ACHN (cell line): Measurements from ENCODE around the gene MAPRE2.

Experiments
- DNase-seq: peaks from one replicate; pipeline ENCODE4 v3.0.0-alpha.2; 2015
- in situ Hi-C: cut with HindIII; loops from 2 replicates; pipeline ENCODE4 v1.10.0; 2017; ENCODE audit warnings: low sequenced_read_pairs, low pct_ligation_motif_present, low pct_unique_long_range_greater_than_20kb

MAPRE2 gene

DNA sequence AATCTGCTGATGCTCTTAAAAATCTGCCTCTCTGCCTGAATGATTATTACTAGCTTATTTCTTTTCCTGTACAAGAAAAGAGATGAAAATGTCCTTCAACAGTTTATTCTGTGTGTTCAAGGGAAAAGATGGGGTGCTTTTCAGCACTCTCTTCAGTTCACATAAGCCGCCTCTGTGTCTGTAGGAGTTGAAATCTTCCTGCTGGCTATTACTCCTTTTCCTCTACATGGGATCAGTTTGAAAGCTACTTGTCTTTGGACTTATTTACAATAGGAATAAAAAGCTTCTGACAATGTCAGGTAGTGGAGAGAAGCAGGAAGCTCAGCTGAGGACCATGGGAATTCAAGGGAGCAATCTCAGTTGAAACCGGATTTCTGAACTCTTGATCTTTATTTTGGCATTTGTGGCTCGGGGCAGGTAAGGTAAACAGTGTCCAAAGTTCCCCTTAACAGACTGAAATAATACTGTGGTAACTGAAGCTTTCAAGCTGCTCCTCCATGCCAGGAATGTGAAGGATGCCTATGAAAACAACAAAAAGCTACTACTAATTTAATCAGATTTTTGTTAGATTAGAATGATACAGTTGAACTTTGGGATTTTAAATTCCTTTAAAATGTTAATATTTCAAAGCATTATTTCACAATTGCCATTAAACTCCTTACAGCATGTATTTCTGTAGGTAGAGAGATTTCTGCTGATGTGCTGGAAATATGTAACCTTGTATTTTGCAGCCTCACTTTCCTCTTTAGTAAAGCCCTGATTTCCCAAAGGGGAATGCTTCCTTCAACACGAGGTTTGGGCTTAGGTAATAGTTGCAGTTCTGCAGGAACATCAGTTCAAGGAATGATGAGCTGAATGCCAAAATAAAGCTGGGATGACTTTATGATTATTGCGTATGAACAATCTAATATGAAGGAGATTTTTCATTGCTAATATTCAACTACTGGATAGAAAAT, 43.6 kb downstream of the MAPRE2 start:
- in situ Hi-C loops: no loop called here

DNA sequence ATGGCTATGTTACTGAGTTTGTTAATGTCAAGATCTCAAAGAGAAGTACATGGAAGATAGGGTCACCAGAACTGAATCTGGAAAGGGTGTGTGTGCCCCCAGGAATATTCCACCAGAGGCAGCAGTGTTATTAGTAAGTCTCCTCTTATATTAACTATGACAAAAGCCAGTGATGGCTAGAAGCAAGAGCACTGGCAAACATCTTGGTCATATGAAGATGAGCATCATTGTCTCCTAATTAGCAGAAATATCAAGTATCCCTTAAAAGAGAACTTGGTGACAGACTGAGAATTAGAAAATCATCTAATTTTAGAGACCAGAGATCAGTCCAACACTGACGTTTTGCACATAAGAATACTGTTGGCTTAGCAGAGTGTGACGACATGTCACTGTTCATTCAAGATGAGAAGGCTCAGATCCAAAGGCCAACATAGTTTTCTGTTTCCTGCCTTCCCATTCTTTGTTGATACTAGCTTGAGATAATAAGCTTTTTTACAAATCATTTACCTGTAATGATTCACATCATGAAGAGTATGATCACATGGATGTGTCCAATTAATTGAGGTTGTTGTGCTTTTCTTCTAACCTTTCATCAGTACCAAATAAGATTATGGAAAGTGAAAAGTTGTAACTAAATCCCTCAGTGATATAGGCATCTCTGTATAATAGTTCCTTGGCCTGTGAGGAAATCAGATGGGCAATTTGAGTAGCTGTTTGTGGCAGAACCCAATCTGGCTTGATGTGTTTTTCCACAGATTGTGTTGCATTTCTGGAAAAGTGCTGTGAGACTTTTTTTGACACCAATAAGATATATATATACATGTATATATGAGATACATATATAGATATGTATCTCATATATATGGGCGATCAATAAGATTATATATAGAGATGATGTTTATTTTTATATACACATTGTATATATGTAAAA, 44.5 kb downstream of the MAPRE2 start:
- DNase-seq: no peak
- in situ Hi-C loops: no loop called here

More for the DNA sequence above, 43.6 kb downstream of the MAPRE2 start:
- no peak for DNase-seq

DNA sequence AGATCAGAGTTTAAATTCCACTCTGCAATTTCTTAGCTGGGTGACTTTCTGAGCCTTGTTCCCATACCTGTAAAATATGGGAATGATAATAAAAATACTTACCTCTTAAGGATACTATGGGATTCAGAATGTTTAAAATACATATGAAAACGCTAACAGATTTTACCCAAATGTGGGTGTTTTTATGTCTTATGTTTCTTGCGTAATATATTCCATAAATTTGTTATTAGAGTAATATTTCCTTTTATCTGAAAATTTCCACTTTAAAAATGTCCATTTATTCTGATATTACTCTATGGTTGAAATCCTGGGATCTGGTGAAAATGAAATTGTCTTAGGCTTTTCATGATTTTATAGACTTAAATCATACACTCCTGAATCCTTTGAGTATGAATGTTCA, 45.5 kb downstream of the MAPRE2 start:
- in situ Hi-C loops: no loop called here
- no peak for DNase-seq

DNA sequence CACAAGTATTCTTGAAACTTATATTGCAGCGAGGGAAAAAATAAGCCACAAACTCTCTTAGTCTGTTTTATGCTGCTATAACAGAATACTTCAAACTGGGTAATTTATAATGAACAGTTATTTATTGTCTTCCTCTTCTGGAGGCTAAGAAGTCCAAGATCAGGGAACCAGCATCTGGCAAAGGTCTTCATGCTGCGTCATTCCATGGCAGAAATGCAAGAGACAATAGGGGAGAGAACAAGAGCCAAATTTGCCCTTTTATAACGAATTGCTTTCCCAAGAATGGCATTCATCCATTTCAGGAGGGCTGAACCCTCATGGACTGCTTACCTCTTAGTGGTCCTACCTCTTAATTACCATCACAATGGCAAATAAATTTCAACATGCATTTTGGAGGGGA, 46.5 kb downstream of the MAPRE2 start:
- in situ Hi-C loops: no loop called here
- DNase-seq: no peak

DNA sequence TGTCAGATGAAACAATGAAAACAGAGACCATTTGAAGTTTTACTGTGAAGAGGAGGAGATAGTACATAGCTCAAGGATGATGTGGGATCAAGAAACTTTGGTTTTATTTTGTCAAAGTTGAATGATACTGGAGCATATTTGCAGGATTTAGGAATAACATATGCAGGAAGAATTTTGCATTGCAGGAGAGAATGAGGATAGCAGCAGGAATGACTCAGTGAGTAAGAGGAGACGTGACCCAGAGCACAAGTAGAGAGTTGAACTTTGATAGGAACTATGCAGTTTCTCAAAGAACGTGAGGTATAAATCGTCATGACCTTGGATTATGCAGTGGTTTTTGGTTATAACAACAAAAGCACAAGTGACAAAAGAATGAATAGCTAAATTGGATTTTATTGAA, 47.7 kb downstream of the MAPRE2 start:
- in situ Hi-C loops: no loop called here
- no peak for DNase-seq

DNA sequence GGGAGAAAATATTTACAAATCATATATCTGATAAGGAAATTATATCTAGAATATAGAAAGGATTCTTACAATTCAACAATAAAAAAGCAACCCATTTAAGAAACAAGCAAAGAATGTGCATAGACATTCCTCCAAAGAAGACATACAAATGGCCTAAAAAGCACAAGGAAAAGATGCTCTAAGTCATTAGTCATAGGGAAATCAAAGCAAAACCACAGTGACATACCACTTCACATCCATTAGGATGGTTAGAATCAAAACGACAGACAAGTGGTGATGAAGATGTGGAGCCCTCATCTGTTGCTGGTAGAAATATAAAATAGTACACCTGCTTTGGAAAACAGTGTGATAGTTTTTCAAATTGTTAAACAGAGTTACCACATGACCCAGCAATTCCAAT, 48.2 kb downstream of the MAPRE2 start:
- in situ Hi-C loops: no loop called here
- DNase-seq: no peak

DNA sequence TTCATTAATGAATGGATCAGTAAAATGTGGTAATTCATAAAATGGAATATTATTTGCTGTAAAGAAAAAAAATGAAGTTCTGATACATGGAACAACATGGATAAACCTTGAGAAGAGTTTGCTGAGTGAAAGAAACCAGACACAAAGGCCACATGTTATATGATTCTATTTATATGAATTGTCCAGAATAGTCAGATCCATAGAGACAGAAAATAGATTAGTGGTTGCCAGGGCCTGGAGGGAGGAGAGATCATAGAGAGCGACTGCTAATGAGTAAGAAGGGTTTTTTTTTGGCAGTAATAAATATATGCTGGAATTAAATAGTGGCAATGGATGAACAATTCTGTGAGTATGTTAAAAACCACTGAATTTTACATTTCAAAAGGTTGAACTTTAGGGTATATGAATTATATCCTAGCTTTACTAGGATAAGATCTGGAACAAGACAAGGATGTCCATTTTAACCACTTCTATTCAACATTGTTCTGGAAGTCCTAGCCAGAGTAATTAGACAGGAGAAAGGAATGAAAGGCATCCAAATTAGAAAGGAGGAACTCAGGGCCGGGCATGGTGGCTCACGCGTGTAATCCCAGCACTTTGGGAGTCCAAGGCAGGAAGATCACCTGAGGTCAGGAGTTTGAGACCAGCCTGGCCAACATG, 48.8 kb downstream of the MAPRE2 start:
- DNase-seq: no peak
- in situ Hi-C loops: no loop called here

DNA sequence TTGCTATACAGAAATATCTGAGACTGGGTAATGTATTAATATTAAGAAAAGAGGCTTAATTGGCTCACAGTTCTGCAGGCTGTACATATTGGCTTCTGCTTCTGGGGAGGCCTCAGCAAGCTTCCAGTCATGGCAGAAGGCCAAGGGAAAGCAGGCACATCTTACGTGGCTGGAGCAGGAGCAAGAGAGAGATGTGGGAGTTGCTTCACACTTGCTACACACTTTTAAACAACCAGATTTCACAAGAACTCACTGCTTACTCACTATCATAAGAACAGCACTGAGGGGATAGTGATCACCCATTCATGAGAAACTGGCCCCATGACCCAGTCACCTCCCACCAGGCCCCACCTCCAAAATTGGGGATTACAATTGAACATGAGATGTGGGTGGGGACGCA, 50.6 kb downstream of the MAPRE2 start:
- in situ Hi-C loops: no loop called here
- no peak for DNase-seq

DNA sequence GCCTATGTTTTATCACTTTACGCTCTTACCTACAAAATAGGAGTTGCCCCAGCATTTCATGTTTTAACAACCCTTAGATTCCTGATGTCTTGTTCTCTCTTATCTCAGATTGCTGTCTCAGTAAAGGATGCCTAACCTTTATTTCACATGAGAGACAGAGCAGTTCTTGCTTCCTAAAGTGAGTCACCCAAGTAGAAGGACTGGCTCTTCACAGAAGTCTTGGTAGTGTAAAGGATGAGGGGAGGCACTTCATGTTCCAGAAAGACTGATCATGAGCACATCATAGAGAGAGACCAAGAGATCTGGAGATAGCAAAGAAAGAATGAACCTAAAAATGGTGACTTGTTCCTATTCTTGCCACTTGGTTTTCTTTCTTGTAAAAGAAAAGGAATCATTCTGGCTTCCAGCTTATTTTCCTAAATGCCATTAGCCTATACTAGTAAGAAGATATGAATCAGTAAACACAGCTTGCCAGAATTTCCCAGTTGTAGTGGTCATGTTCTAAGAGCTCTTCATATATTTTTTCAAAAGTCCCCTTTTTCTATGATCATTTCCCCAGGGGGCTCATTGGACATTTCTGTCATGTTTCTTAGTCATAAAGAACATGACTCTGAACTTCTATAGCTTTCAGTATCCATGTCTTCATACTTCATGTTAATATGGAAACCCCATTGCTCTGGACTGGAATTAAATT, 54.9 kb downstream of the MAPRE2 start:
- no peak for DNase-seq
- in situ Hi-C loops: no loop called here

DNA sequence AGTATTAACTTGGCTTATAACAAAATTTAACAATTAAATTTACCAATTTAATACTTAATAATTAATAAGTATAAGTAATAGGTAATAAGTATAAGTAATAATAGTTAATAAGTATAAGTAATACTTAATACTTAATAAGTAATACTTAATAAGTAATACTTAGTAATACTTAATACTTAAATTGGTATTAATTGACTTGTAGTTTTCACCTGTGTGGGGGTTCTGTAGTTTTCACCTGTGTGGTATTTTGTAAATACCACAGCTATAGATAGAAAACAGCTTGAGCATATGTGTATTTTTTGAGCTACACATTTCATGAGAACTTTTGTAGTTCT, 55.4 kb downstream of the MAPRE2 start:
- no peak for DNase-seq
- in situ Hi-C loops: no loop called here

DNA sequence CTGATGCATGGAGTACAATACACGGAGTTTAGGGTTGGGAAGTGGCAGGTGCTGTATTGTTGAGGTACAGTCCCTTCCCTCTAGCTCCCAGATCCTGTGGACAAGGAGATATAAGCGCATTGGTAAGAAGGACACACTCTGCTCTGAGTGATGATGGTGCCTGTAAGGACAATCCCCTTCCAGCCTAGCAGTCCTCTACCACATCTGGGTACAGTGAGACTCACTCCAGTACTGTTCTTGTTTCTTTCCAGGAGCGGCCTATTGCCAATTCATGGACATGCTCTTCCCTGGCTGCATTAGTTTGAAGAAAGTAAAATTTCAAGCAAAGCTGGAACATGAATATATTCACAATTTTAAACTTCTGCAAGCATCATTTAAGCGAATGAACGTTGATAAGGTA, 56.0 kb downstream of the MAPRE2 start:
- in situ Hi-C loops: no loop called here
- no peak for DNase-seq

DNA sequence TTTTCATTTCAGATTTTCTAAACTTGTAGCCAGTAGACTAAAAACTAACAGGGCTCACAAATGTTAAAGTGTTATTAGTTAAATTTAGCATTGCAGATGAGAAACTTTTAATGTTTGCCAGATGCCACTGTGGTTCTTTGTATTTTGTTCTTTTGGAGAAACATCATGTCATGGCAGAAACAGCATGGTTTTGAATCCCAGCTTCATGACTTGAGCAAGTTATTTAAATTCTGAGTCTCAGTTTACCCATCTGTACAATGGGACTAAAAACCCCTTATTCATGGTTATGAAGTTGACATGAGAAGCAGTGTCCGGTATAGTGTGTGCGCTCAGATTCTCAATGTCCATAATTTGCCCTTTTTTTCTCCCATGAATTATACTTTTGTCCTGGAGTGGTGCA, 56.5 kb downstream of the MAPRE2 start:
- in situ Hi-C loops: no loop called here
- DNase-seq: no peak

DNA sequence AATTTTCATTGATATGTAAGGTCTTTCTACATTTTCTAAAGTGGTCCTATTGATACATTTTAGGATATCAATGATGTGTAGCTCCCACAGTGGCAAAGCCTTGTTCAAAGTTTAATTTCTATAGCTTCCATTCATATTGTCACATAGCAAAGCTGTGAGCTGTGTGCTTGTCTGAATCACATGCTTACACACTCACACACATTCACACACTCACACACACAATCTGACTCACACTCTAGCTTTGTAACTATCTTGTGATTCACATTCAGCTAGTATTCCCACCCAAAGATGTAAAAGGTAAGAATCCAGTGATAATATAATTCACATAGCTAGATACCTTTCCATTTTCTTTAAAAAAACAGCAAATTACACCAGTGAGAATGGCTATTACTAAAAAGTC, 58.7 kb downstream of the MAPRE2 start:
- DNase-seq: no peak
- in situ Hi-C loops: no loop called here

DNA sequence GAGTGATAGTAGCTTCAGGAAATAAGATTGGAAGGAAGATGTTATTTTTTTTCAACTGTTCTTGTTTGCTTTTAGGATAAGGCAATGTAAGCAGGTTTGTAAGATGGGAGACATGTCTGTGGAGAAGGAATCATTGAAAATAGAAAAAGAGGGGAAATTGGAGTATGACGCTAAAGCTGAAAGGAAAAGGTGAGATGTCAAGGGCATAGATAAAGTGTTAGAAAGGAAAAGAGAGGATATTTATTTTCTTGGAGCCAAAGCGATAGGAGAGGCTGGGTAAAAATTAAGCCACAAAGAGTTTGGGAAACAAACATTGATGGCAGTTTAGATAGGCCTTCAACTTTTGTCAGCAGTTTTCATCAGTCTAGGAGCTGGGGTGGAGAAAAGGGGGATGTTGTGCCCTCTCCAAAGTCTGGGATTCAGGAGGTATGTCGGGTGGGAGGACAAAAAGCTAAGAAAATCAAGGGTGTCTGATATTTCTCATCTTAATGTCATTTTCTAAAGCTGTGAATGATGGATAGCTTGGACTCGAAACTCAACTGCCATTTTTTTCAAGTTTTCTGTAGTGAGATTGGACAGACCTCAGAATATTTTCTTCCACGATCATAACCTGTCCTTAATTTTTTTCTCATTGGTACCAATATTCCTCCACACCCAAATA, 63.3 kb downstream of the MAPRE2 start:
- DNase-seq: no peak
- in situ Hi-C loops: no loop called here

DNA sequence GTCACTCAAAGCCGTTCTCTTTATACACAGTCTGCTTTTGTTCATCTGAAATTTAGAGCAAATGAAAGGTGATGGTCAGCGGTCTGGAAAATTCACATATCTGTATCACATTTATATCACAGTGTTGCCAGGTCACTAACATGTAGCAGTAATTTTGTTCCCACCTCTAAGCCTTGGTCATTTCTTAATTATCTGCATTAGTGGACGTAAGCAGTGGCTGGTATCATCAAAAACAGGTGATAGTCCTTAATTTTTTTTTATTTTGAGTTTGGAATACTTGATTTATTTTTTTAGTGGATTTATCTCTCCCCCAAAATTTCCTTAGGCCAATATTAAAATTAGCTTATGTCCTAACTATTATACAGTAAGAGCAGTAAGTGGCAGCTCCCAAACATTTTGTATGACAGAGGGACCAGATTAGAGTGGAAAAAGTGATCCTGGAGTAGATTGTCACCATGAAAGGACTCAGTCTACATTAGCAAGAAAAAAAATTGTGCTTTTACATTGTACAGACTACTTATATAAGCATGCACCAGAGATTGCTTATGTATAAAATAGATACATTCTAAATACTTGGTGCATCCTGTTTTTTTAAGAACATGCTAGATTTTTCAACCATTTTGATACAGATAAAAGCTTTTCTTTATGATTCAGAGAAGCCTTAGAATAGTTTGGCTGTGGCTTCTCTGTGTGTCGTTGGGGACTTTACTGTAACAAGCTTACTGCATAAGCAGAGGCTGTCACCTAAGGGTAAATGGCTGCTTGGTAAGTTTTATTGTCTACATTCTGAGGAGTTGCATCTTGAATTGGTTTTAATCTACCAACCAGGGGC, 65.0 kb downstream of the MAPRE2 start:
- no peak for DNase-seq
- in situ Hi-C loops: no loop called here

DNA sequence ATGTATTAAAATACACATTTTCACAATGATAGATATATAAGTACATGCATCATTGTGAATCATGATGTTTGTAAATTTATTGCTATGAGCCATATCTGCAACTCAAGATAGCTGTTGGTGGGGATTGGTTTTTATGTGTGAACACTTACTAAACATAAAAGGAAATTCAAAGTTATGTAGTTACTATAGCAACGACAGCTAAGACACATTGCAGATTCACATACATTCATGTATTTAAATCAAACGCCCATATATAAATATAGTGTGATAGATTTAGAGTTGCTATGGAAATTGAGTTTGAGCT, 65.6 kb downstream of the MAPRE2 start:
- no peak for DNase-seq
- in situ Hi-C loops: no loop called here

DNA sequence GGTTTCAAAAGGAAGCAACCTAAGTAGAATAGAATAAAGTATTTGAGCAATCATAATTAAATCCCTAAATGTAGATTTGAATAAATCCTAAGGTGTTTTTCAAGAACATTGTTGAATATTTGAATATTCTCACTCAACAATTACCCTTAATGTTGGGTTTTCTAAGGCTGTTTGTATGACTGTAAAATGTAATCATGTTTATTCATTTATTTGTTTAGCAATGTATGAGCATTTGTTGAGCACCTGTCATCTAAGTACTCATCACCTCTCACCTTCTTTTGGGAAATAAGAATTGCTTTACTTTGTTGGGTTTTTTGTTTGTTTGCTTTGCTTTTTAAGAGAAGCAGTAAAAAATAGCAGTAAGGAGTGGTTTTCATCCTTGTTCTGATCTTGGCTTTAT, 66.0 kb downstream of the MAPRE2 start:
- DNase-seq: no peak
- in situ Hi-C loops: no loop called here
